ENCODE data around the gene MRPL28.

The MRPL28 gene

DNA sequence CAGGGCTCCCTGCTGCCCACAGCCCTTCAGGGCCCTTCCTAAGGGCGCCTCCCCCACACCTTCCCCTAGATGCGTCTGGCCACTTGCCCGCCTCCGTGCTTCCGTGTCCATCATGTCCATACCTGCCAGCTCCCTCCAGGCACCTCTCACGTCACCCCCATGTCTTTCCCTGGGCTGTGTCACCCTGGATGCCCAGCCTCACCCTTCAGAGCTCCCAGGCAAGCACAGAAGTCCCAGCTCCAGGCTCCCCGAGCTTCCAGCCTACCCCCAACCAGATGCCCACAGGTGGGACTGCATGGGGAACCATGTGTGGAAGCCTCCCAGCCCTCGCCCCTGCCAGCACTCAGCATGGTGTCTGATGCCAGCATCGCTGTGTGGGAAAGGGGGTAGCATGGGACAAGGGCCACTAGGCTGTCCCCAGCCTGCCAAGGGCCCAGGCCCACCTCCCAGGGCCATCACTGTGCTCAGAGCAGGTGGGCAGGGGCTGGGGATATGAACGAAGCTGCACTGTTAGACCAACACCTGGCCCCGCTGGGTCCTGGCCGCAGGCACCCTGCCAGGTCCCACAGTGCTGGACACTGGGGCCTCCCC is 16.0 kb downstream of the MRPL28 start:
- no peak for TF ChIP-seq CTCF (IDR thresholded peaks at IDR 0.05)

DNA sequence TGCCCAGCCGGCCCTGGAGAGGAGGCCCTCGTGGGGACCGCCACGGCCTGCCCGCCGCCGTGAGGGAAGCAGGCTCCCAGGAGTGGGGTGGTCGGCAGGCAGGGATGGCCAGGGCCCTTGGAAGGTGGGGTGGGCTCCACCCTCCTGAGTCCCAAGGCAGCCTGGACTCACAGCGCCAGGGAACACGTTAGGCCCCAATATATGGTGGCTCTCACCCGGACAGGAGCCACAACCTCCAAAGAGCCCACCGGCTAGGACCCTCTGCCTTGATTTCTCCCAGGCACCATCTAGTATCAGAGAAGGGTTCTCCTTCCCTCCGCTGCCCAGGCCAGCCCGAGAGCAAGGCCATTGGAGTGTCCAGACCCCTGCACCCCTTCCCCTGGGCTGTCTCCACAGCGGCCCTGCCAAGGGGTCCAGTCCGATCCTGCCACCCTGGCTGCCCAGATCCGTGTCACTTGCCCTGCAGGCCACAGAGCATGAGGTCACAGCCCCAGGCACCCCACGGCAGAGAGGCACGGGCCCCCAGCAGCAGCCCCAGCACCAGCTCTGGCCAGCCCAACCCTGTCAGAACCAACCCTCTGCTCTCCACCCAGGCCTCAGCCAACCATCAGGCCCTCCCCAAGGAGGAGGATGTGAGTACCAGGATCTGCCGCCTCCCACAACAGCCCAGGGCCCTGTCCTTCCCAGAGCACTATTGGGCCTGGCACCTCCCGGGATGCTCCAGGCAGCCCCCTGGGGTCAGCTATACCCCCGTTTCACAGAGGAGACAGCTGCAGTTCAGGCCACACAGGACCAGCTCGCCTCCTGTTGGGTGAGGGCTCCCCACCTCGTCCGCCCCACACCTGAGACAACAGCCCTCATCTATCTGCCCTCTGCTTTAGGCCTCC is 16.7 kb downstream of the MRPL28 start:
- no peak for TF ChIP-seq CTCF (IDR thresholded peaks at IDR 0.05)

DNA sequence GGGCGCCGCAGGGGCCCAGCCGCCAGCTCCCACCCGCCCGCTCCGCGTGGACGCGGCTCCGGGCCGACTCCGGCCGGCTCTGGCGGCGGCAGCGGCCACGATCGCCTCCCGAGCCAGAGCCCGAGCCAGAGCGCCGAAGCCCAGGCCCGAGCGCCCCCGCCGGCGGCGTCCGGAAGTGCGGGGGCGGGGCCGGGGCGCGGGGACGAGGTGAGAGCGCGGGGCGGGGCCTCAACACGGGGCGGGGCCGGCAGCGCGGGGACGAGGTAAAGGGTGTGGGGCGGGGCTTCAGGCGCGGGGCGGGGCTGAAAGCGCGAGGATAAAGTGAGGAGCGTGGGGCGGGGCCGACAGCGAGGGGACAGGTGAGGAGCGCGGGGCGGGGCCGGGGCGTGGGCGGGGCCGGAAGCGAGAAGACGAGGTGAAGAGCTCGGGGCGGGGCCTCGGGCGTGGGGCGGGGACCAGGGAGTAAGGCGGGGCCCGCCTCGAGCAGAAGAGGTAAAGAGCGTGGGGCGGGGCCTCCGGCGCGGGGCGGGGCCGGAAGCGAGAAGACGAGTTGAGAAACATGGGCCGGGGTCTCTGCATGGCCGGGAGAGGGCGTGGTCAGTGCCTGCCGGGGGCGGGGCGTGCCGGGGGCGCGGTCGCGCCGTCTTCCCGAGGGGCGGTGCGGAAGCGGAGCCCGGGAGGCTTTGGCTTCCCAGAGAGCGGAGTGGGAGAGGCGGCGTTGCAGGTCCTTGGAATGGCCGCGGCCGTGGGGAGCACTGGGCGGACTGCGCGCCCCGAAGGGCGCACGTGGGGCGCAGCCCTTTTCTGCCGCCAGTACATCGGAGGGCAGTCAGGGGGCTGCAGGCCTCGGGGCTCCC is 17.6 kb downstream of the MRPL28 start, which contains the start of gene AXIN1:
TSS of gene AXIN1 (minus strand) at position 177 of the 857 bp plus-strand sequence. CDS start 5,698 bp downstream, outside the sequence.
- TF ChIP-seq CTCF (IDR thresholded peaks at IDR 0.05): peak; percentile 55

GRCh38 chr16:351804-352520 is 18.4 kb downstream of the MRPL28 start:
- TF ChIP-seq CTCF (IDR thresholded peaks at IDR 0.05): no peak

DNA sequence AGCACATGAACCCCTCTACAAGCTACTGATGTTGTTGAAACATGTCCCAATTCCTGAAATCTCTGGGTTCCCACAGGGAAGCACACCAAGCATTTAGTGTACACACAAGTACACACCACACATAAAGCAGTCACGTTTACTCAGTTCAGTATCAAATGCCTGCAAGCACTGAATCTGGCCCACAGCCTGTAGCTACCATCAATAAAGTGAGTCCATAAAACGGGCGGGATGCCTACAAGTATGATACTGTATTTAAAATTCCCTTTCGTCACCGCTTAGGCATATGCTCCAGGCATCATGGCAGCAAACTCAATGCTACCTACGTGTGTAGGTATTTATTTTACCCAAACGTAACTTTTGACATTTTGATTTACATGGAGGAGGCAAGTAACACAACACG is 20.1 kb downstream of the MRPL28 start:
- TF ChIP-seq CTCF (IDR thresholded peaks at IDR 0.05): no peak

DNA sequence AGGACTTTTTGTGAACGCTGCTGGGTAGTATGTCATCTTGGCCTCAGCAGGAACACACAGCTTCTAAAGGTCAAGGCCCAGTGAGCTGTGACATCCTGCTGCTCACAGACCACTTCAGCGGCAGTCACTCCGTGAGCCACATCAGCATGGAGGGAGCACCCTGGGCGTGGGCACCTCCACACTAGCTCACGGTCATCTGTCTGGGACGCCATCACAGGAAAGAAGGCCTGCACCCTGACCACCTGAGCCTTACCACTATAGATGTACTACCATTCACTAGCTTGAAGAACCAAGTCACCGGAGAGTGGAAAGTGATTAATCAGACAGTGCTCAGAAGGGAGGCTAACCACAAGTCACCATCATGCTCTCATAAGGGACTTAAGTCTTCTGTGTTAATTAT is 21.1 kb downstream of the MRPL28 start:
- TF ChIP-seq CTCF (IDR thresholded peaks at IDR 0.05): no peak

DNA sequence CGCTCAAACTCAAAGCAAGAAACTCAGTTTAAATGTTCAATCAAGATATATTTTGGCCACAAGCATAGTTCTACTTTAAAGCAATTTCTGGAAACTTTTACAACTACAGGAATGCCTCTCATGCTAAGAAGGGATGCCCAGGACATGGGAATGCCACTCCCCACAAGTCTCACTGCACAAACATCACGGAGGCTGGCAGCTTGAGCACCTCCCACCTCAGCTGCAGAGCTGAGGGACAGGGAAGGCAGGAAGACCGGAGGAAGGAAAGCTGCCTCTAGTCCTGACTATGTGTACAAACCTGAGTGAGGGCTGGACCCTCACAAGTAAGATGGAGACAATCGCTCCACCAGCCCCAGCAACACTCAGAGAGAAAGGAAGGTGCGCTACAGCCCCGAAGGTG is 23.1 kb downstream of the MRPL28 start:
- TF ChIP-seq CTCF (IDR thresholded peaks at IDR 0.05): no peak

Measured in LNCAP (cell line).